K562 (cell line): ENCODE data around the gene RNF181. TPM values are rescaled to one million over a fixed set of nuclear protein-coding genes. Genes with fewer than 3 reads are reported as not detected.
A peak's percentile ranks its signal among the peaks of the same experiment; 100 is the strongest.

Experiments used
- BRF1 ChIP-seq: IDR thresholded peaks from 3 replicates; pipeline ENCODE4 v1.6.1; 2011; ENCODE audit warnings: borderline replicate concordance, mild to moderate bottlenecking; ENCODE audit not compliant: insufficient read length; ENCODE audit errors: extremely low read depth
- CBFA2T2 ChIP-seq: fragments of 450-650 bp; conservative IDR thresholded peaks from 2 replicates; pipeline ENCODE4 v1.6.1; 2017; ENCODE audit warnings: mild to moderate bottlenecking
- CHD2 ChIP-seq: IDR thresholded peaks from 2 replicates; pipeline ENCODE4 v1.6.1; 2011; ENCODE audit warnings: low read depth, low read length
- CTCF ChIP-seq, 3 experiments: IDR thresholded peaks in 2 of 3; conservative IDR thresholded peaks in 1 of 3; 2 replicates each; pipeline ENCODE4 v1.5.1; 2011 to 2012; ENCODE audit warnings: low read length in 3 of 3, mild to moderate bottlenecking in 3 of 3, control low read depth in 2 of 3, improper control_type of control experiment in 1 of 3, inconsistent platforms in 1 of 3, low read depth in 1 of 3, mixed read lengths in 1 of 3, moderate library complexity in 1 of 3; ENCODE audit not compliant: insufficient read depth in 2 of 3
- HDAC2 ChIP-seq: fragments of 450-650 bp; IDR thresholded peaks from 2 replicates; pipeline ENCODE4 v1.6.1; 2016; ENCODE audit warnings: mild to moderate bottlenecking
- KDM1A ChIP-seq, 2 experiments: fragments of 450-650 bp; IDR thresholded peaks; 2 replicates each; pipeline ENCODE4 v1.6.1; 2016; ENCODE audit warnings: mild to moderate bottlenecking in 2 of 2
- MAFG ChIP-seq: fragments of 450-650 bp; conservative IDR thresholded peaks from 2 replicates; pipeline ENCODE4 v1.6.1; 2016; ENCODE audit warnings: missing genetic modification characterization, missing compliant biosample characterization
- NR2C2 ChIP-seq, 2 experiments: fragments of 200-800 bp in 1 of 2; sonication (Bioruptor generic) in 1 of 2; sonication (generic) in 1 of 2; formaldehyde crosslinking in 1 of 2; IDR thresholded peaks; 2 replicates each; pipeline versions ENCODE4 v1.6.1 to v1.8.0; 2016 to 2022; ENCODE audit warnings: mild to moderate bottlenecking in 1 of 2, missing compliant biosample characterization in 1 of 2, missing genetic modification characterization in 1 of 2, missing genetic modification reagents in 1 of 2
- OTX1 ChIP-seq: fragments of 450-650 bp; formaldehyde crosslinking; IDR thresholded peaks from 2 replicates; pipeline ENCODE4 v1.4.0; 2022; ENCODE audit warnings: mild to moderate bottlenecking
- PHB2 ChIP-seq: fragments of 450-650 bp; IDR thresholded peaks from 2 replicates; pipeline ENCODE4 v1.6.1; 2017; ENCODE audit warnings: low read depth
- POLR2B ChIP-seq: fragments of 450-650 bp; IDR thresholded peaks from 2 replicates; pipeline ENCODE4 v1.6.1; 2018; ENCODE audit warnings: low read depth; ENCODE audit not compliant: partially characterized antibody
- TCF7L2 ChIP-seq: fragments of 150-350 bp; IDR thresholded peaks from 2 replicates; pipeline ENCODE4 v1.6.1; 2016; ENCODE audit warnings: low read depth, mild to moderate bottlenecking, low read length, moderate library complexity
- ZBTB17 ChIP-seq: fragments of 450-650 bp; formaldehyde crosslinking; IDR thresholded peaks from 2 replicates; pipeline ENCODE4 v1.4.0; 2020; ENCODE audit warnings: mild to moderate bottlenecking
- ZNF143 ChIP-seq: sonication (generic); formaldehyde crosslinking; IDR thresholded peaks from 2 replicates; pipeline ENCODE4 v1.9.0; 2022; ENCODE audit warnings: mild to moderate bottlenecking, missing genetic modification reagents
- ZNF263 ChIP-seq: sonication (generic); formaldehyde crosslinking; IDR thresholded peaks from 2 replicates; pipeline ENCODE4 v1.8.0; 2022; ENCODE audit warnings: mild to moderate bottlenecking, missing genetic modification reagents, borderline replicate concordance
- ZNF280B ChIP-seq: fragments of 250-450 bp; sonication (Bioruptor Pico); IDR thresholded peaks from 2 replicates; pipeline ENCODE4 v1.5.1; 2021; ENCODE audit warnings: mild to moderate bottlenecking
- ZNF407 ChIP-seq: fragments of 450-650 bp; IDR thresholded peaks from 2 replicates; pipeline ENCODE4 v1.6.1; 2016; ENCODE audit warnings: low read depth
- ZNF644 ChIP-seq: fragments of 200-800 bp; sonication (Bioruptor generic); IDR thresholded peaks from 2 replicates; pipeline ENCODE4 v1.6.1; 2016; ENCODE audit warnings: low read depth, missing genetic modification characterization, missing compliant biosample characterization
- ZNF780A ChIP-seq: fragments of 250-450 bp; sonication (Bioruptor Pico); IDR thresholded peaks from 2 replicates; pipeline ENCODE4 v1.5.0; 2021; ENCODE audit warnings: mild to moderate bottlenecking
- polyA plus RNA-seq, 8 experiments: library from polyadenylated mRNA; depleted of rRNA in 4 of 8; stranded (reverse) in 5 of 8; unstranded in 3 of 8; fragments of >200 nt; fragmentation: Nextera tagmentation in 2 of 8; fragmentation: Illumina TruSeq in 1 of 8; extraction: Ambion mirVana in 2 of 8; extraction: Trizol in 1 of 8; gene quantifications; 2 replicates each; pipeline versions ENCODE4 v1.2.1 to v1.2.3, GENCODE V29; 2011 to 2014; ENCODE audit warnings: inconsistent platforms in 1 of 8, missing spikeins in 1 of 8
- total RNA-seq, 7 experiments: library from RNA; depleted of rRNA in 6 of 7; stranded (reverse); fragments of >200 nt in 6 of 7; fragmentation: Illumina TruSeq in 2 of 7; extraction: Trizol in 2 of 7; gene quantifications; 2 replicates each; pipeline versions ENCODE4 v1.2.1 to v1.2.3, GENCODE V29; 2011 to 2021; ENCODE audit warnings: low replicate concordance in 1 of 7

Gene RNF181
- total and polyA plus RNA-seq, 9 of the 15 experiments (the other 6 are each of a cell fraction or from before 2014, with no cell fraction given) = 139 to 492 (median 253) TPM

GRCh38 chr2:85596026-85596333, 435 bp downstream of the RNF181 start (continued):
- TF ChIP-seq ZNF780A (CRISPR knock-in tag) (no peak), HDAC2 (no peak; the same call in 1 of the 2 replicates), ZNF280B (CRISPR knock-in tag) (no peak), OTX1 (0 out of 2 replicates have a peak, but pooled peaks have one; percentile 61), ZNF644 (tag) (no peak), ZNF263 (CRISPR knock-in tag) (0 out of 2 replicates have a peak, but pooled peaks have one; percentile 34), BRF1 (no peak), NR2C2 (CRISPR knock-in tag; IDR thresholded peaks at IDR 0.05) (no peak), NR2C2 (tag; IDR thresholded peaks at IDR 0.05) (no peak), PHB2 (0 out of 2 replicates have a peak, but pooled peaks have one; percentile 16), ZNF407 (no peak), TCF7L2 (no peak), CHD2 (no peak), ZBTB17 (CRISPR knock-in tag) (no peak; the same call in 1 of the 2 replicates), KDM1A (IDR thresholded peaks at IDR 0.05) (peak in 1 of 2 experiments; percentile 32; a peak in 1 of 4 replicates), CBFA2T2 (no peak), CTCF (IDR thresholded peaks at IDR 0.05 in 2 of 3, conservative IDR thresholded peaks at IDR 0.05 in 1 of 3; ENCODE audit: insufficient read depth in 2 of 3, low read depth in 1 of 3, low read length in 3 of 3) (no peak), MAFG (tag) (no peak), POLR2B (no peak), ZNF143 (no peak)
